AG09319 (cell line): Measurements from ENCODE around the gene SUPT6H.
A peak's percentile ranks its signal among the peaks of the same experiment; 100 is the strongest.

Experiments
- DNase-seq: peaks from one replicate; pipeline ENCODE4 v3.0.0-alpha.2; 2010; ENCODE audit warnings: low read depth; ENCODE audit errors: extremely low read depth
- CTCF ChIP-seq: IDR thresholded peaks from 2 replicates; pipeline ENCODE4 v1.5.1; 2011; ENCODE audit warnings: low read depth, mild to moderate bottlenecking, inconsistent platforms, low read length, moderate library complexity

The SUPT6H gene

DNA sequence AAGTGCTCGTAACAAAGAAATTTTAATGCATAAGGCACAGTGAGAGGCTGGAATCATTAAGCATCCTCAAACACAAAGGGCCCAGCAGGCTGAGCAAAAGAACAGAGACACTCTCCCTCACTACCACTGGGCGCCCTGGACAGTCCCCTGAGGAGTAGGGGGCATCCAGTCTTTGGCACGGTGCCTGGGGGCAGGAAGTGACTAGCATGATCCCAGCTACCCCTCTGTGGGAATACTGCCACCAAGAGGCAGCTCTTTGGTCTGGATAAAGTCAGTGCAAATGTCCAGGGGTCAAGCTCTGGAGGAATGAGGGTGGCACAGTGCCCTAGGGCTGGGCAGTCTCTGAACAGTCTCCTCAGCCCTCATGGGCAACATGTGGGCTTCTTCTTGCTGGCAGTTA lies 52.3 kb downstream of the SUPT6H start:
- no peak for DNase-seq
- no peak for TF ChIP-seq CTCF

- no peak for TF ChIP-seq CTCF
- no peak for DNase-seq
Observed at GRCh38 chr17:28715217-28715616, 53.2 kb downstream of the SUPT6H start.

DNA sequence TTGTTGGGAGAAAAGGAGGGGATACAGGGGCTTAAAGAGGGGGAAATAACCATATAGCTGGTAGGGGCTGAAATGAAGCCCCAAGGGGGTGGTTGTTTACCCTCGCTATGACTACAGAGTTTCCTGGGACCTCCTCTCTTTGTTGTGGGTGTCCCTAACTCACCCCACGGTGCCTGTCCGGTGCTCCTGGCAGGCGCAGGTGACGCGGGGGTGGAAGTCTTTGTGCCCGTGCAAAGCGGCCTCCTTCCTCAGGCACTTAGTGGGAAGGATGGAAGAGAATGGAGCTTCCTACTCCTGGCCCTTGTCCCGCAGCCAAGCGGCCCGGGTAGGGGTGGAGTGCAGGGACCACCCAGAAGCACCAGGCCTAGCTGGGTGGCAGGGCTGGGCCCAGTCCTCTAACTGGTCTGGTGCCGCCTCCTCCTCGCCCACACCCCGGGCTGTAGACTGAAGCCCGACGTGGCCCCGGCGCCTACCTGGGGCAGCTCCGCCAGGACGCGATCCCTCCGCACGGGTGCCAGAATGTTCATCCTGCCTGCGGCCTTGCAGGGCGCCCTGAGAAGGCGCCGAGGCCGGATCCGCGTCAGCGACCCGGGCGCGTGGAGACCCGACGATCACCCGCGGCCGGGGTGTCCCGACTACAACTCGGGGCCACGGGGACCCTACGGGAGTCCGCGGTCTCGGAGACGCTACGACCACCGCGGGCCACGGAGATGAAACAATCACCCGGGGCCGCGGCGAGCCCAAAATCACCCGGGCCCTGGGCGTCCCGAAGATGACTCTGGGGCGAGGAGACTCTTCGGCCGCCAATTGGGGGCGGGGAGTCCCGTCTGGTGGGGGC lies 55.0 kb downstream of the SUPT6H start:
- no peak for TF ChIP-seq CTCF
- no peak for DNase-seq

- peak; percentile 78 for DNase-seq
- TF ChIP-seq CTCF: no peak; the same call in 1 of the 2 replicates
Observed at GRCh38 chr17:28717578-28718332, 55.8 kb downstream of the SUPT6H start, which contains the start of gene RAB34. Gene RAB34, minus strand, starts transcription at chr17:28717868. Its CDS starts 602 bp downstream, at chr17:28717266.

- no peak for DNase-seq
- no peak for TF ChIP-seq CTCF
Observed at GRCh38 chr17:28718333-28719020, 56.5 kb downstream of the SUPT6H start.

- no peak for DNase-seq
- TF ChIP-seq CTCF: no peak
Observed at GRCh38 chr17:28719021-28719433, 57.0 kb downstream of the SUPT6H start.
